Cardiac fibroblast (primary cell): ENCODE results near the gene PRR22.

Experiments
- DNase-seq, 2 donors: peaks; one replicate each; pipeline versions ENCODE4 v3.0.0 to v3.0.0-alpha.2; 2010; ENCODE audit warnings: low read depth in 2 of 2
- H3K4me3 ChIP-seq, 2 donors: replicated peaks in 1 of 2; 1 replicate in 1 of 2; 2 replicates in 1 of 2; pipeline ENCODE4 v1.5.1; 2011; ENCODE audit warnings: low read depth in 2 of 2, low read length in 2 of 2, mild to moderate bottlenecking in 2 of 2, moderate library complexity in 1 of 2
- TF ChIP-seq, protein P1 (sequence below): IDR thresholded peaks from one replicate; pipeline ENCODE4 v1.5.1; 2011; ENCODE audit warnings: low read depth, mild to moderate bottlenecking, low read length, inconsistent platforms

Gene PRR22

DNA sequence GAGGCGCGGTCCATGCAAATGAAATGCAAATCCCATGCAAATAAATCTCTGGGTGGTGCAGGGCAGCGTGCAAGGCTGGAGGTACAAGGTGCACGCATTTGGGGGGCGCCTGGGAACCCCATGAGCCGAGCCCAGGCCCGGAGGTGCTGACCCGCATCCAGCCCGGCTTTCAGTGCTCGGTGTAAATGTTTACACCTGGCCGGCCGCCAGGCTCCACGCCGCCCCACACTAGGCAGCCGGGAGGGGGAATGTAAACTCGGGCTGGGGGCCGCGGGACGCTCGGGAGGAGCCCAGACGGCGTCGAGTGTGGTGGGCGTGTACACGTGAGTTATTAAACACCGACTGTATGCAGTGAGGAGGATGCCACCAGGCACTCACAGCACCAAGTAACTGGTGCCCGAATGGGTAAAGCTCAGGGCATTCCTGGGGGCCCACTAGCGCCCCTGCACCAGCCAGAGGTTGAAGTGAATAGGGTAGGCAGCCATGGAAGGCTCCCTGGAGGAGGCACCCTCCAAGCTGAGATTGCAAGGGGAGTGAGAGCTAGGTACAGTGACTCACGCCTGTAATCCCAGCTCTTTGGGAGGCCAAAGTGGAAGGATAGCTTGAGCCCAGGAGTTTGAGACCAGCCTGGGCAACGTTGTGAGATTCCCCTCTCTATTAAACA is 37.8 kb upstream of the PRR22 start:
- no peak overlapping the region for H3K4me3 ChIP-seq
- TF ChIP-seq, protein P1, sequence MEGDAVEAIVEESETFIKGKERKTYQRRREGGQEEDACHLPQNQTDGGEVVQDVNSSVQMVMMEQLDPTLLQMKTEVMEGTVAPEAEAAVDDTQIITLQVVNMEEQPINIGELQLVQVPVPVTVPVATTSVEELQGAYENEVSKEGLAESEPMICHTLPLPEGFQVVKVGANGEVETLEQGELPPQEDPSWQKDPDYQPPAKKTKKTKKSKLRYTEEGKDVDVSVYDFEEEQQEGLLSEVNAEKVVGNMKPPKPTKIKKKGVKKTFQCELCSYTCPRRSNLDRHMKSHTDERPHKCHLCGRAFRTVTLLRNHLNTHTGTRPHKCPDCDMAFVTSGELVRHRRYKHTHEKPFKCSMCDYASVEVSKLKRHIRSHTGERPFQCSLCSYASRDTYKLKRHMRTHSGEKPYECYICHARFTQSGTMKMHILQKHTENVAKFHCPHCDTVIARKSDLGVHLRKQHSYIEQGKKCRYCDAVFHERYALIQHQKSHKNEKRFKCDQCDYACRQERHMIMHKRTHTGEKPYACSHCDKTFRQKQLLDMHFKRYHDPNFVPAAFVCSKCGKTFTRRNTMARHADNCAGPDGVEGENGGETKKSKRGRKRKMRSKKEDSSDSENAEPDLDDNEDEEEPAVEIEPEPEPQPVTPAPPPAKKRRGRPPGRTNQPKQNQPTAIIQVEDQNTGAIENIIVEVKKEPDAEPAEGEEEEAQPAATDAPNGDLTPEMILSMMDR = no peak
- DNase-seq = no peak

DNA sequence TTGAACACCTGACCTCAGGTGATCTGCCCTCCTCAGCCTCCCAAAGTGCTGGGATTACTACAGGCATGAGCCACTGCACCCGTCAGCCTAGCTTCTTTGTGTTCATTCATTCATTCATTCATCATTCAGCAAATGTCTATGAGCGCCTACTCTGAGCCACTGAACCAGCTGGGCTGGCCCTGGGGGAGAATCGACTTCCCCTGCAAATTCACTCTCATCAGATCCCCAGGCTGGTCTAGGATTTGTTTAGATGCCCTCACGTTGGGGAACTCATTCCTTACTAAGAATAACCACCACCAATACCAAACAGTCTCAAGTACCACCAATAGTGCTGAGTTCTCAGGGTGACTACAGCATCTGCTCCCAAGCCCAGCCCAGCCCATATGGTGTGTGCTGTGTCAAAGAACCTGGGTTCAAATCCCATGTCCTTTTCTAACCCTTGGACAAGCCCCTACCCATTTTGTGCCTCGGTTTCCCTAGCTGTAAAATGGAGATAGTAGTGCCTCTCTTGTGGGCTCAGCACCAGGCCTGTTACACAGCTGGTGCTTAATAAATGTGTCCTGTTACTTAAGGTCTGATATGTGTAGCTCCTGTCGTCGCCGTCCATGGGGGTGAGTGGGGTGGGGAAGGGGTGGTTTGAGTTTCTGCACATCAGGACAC is 37.1 kb upstream of the PRR22 start:
- TF ChIP-seq, protein P1 = no peak
- H3K4me3 ChIP-seq = no peak overlapping the region
- no peak for DNase-seq

DNA sequence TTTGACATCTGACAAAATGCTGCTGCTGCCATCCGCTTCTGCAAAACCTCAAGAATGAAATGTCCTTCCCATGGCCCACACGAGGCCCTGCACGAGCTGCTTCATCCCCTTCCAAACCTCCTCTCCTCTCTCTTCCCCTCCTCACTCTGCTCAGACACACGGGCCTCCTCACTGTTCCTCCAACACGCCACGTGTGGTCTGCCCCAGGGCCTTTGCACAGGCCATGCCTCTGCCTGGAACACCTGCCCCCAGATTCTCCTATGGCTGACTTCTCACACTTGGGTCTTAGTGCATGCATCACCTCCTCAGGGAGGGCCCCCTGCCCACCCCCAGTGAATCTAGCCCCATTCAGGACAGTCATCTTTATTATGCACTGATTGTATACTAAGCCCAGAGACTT is 36.2 kb upstream of the PRR22 start:
- no peak for DNase-seq
- TF ChIP-seq, protein P1 = no peak
- no peak overlapping the region for H3K4me3 ChIP-seq

DNA sequence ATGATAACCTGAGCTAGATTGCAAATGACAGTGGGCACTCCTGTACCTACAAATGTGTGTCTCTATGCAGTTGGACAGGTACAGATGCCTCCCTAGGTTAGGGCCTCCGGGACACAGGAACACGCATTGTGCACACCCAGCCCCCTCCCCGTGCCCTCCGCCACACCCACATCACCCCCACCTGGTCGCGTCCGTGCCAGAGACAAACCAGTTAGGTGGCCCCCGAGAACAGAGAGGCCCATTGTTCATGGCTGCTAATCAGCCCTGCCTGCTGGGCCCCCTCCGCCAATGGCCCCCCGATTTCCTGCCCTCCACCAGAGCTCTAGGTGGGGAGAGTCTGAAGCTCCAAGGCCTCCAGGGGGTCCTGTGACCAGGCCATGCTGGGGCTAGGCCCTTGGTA is 34.0 kb upstream of the PRR22 start:
- H3K4me3 ChIP-seq = no peak overlapping the region
- no peak for DNase-seq
- TF ChIP-seq, protein P1 = no peak

DNA sequence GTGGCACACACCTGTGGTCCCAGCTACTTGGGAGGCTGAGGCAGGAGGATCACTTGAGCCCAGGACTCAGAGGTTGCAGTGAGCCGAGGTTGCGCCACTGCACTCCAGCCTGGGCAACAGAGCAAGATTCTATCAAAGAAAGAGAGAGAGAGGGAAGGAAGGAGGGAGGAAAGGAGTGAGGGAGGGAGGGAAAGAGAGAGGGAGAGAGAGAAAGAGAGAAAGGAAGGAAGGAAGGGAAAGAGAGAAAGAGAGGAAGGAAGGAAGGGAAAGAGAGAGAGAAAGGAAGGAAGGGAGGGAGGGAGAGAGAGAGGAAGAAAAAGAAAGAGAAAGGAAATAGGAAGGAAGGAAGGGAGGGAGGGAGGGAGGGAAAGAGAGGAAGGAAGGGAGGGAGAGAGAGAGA is 32.7 kb upstream of the PRR22 start:
- H3K4me3 ChIP-seq = no peak overlapping the region
- TF ChIP-seq, protein P1 = no peak
- no peak for DNase-seq

DNA sequence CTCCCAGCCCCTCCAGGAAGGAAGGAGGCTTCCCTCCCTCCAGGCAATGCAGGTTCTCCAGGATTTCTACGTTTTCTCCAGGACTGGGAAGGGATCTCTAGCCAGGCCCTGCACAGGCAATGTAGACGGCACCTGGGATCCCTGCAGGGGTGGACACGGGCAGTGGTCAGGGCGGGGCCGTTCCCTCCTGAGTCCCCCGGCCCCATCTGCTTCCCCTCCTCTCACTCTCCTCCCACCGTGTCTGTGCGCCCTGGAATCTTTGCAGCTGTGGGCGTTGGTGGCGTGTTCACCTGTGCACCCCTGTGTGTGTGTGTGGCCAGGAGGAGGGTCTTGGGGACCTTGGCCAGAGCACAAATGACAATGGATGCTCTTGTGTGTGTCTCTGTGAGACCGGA is 30.3 kb upstream of the PRR22 start:
- no peak overlapping the region for H3K4me3 ChIP-seq
- TF ChIP-seq, protein P1 = no peak
- DNase-seq = no peak
